ENCODE data around the gene OR2C1. TPM values are rescaled to one million over a fixed set of nuclear protein-coding genes. Genes with fewer than 3 reads are reported as not detected.
A peak's percentile ranks its signal among the peaks of the same experiment; 100 is the strongest.

OR2C1 gene
- not detected for total RNA-seq

GRCh38 chr16:3355589-3355988 lies at the start of gene OR2C1:
Gene OR2C1 (plus strand): TSS chr16:3355889. CDS start chr16:3355941, 52 bp downstream.
- no peak for TF ChIP-seq CTCF (IDR thresholded peaks at IDR 0.05)
- peaks cover 5% of the 10 kb centered on the region for H3K36me3 Mint-ChIP-seq (ENCODE audit: low read depth)
- ATAC-seq (no peak), DNase-seq (no peak)
- intact Hi-C loops (cut with micrococcal nuclease): no loop called here
- no peak within 1 kb of the TSS for H3K4me3 Mint-ChIP-seq
- H3K27me3 Mint-ChIP-seq: peaks cover 8% of the 10 kb centered on the region
- no peak within 1 kb of the TSS for H3K27ac Mint-ChIP-seq
- ChIA-PET POLR2A (no interaction called here), CTCF (interaction anchor here (1.4 kb wide), 1 partner anchor 40 kb away, joined by 4 read pairs; no protein-coding TSS in a partner anchor)
- H3K9me3 Mint-ChIP-seq: peaks cover 8% of the 10 kb centered on the region
- H3K4me1 Mint-ChIP-seq (ENCODE audit: low read depth): no peaks in the 10 kb centered on the region

GRCh38 chr16:3306078-3306477 lies 49.6 kb upstream of the OR2C1 start:
- ChIA-PET POLR2A (interaction anchor here (0.8 to 2.8 kb wide), 15 partner anchors 9 to 137 kb away, joined by 3 to 24 read pairs (median 4); partner anchors contain the start of genes NAA60, ZNF174, ZNF200 and ZNF263), CTCF (interaction anchor here (0.9 kb wide), 1 partner anchor 95 kb away, joined by 3 read pairs; the partner anchor contains the start of gene ZNF174)
- intact Hi-C loops (cut with micrococcal nuclease): no loop called here
- Mint-ChIP-seq H3K4me1 (ENCODE audit: low read depth) (peaks cover 23% of the 10 kb centered on the region), H3K9me3 (peaks cover 44% of the 10 kb centered on the region), H3K4me3 (peak overlapping the region; percentile 83), H3K36me3 (ENCODE audit: low read depth) (peaks cover 81% of the 10 kb centered on the region), H3K27ac (peak overlapping the region; percentile 90), H3K27me3 (no peaks in the 10 kb centered on the region)
- ATAC-seq (no peak), DNase-seq (no peak)
- no peak for TF ChIP-seq CTCF (IDR thresholded peaks at IDR 0.05)

GRCh38 chr16:3311496-3311895 lies 44.2 kb upstream of the OR2C1 start:
- Mint-ChIP-seq H3K4me3 (no peak overlapping the region), H3K27ac (no peak overlapping the region), H3K27me3 (no peaks in the 10 kb centered on the region), H3K36me3 (ENCODE audit: low read depth) (peaks cover 98% of the 10 kb centered on the region), H3K4me1 (ENCODE audit: low read depth) (peaks cover 11% of the 10 kb centered on the region), H3K9me3 (peaks cover 69% of the 10 kb centered on the region)
- ChIA-PET POLR2A (interaction anchor here (0.7 kb wide), 1 partner anchor 60 kb away, joined by 3 read pairs; no protein-coding TSS in a partner anchor), CTCF (interaction anchor here (1.5 kb wide), 1 partner anchor 42 kb away, joined by 4 read pairs; no protein-coding TSS in a partner anchor)
- no peak for DNase-seq
- no peak for ATAC-seq
- intact Hi-C loops (cut with micrococcal nuclease): no loop called here
- no peak for TF ChIP-seq CTCF (IDR thresholded peaks at IDR 0.05)

GRCh38 chr16:3317315-3317999 lies 38.2 kb upstream of the OR2C1 start:
- H3K4me3 Mint-ChIP-seq: no peak overlapping the region
- no peak for TF ChIP-seq CTCF (IDR thresholded peaks at IDR 0.05)
- H3K4me1 Mint-ChIP-seq (ENCODE audit: low read depth): no peaks in the 10 kb centered on the region
- CTCF ChIA-PET: no interaction called here
- DNase-seq: no peak
- no peak for ATAC-seq
- intact Hi-C loops (cut with micrococcal nuclease): no loop called here
- H3K27me3 Mint-ChIP-seq: no peaks in the 10 kb centered on the region
- peaks cover 73% of the 10 kb centered on the region for H3K36me3 Mint-ChIP-seq (ENCODE audit: low read depth)
- peaks cover 78% of the 10 kb centered on the region for H3K9me3 Mint-ChIP-seq
- no peak overlapping the region for H3K27ac Mint-ChIP-seq
- POLR2A ChIA-PET: interaction anchor here (1.2 to 1.5 kb wide), 3 partner anchors 11 to 112 kb away, joined by 3 to 7 read pairs (median 3); partner anchors contain the start of genes TIGD7 and ZNF75A

GRCh38 chr16:3321816-3322215 lies 33.9 kb upstream of the OR2C1 start:
- H3K4me1 Mint-ChIP-seq (ENCODE audit: low read depth): no peaks in the 10 kb centered on the region
- CTCF ChIA-PET: no interaction called here
- H3K9me3 Mint-ChIP-seq: peaks cover 56% of the 10 kb centered on the region
- no peak overlapping the region for H3K4me3 Mint-ChIP-seq
- no peaks in the 10 kb centered on the region for H3K27me3 Mint-ChIP-seq
- no peak for TF ChIP-seq CTCF (IDR thresholded peaks at IDR 0.05)
- H3K27ac Mint-ChIP-seq: no peak overlapping the region
- no peak for DNase-seq
- ATAC-seq: no peak
- peaks cover 34% of the 10 kb centered on the region for H3K36me3 Mint-ChIP-seq (ENCODE audit: low read depth)
- intact Hi-C loops (cut with micrococcal nuclease): no loop called here
- POLR2A ChIA-PET: no interaction called here
